K562 (cell line): ENCODE measurements around the gene PRRG4.

ENCODE experiments used
- CBX1 ChIP-seq: sonication (generic); IDR thresholded peaks from 2 replicates; pipeline ENCODE4 v1.6.1; 2016; ENCODE audit warnings: antibody characterized with exemption, low read depth, mild to moderate bottlenecking
- ESRRA ChIP-seq: fragments of 450-650 bp; IDR thresholded peaks from 2 replicates; pipeline ENCODE4 v1.6.1; 2014; ENCODE audit warnings: low read depth, mild to moderate bottlenecking, moderate library complexity, borderline replicate concordance
- HNRNPL ChIP-seq: fragments of 200-400 bp; formaldehyde crosslinking; IDR thresholded peaks from 2 replicates; pipeline ENCODE4 v1.6.1; 2017; ENCODE audit warnings: low read depth, mild to moderate bottlenecking, low read length
- MYC ChIP-seq, 2 experiments: fragments of 250-450 bp in 1 of 2; sonication (Bioruptor Pico) in 1 of 2; IDR thresholded peaks; 2 replicates each; pipeline versions ENCODE4 v1.5.1 to v1.6.1; 2012 to 2021; ENCODE audit warnings: low read depth in 2 of 2, borderline replicate concordance in 1 of 2, improper control_type of control experiment in 1 of 2, low read length in 1 of 2, mild to moderate bottlenecking in 1 of 2, moderate library complexity in 1 of 2
- STAT5B ChIP-seq: fragments of 250-450 bp; sonication (Bioruptor Pico); IDR thresholded peaks from 2 replicates; pipeline ENCODE4 v1.8.0; 2021; ENCODE audit warnings: mild to moderate bottlenecking, inconsistent platforms
- XRCC5 ChIP-seq: fragments of 200-400 bp; formaldehyde crosslinking; IDR thresholded peaks from 2 replicates; pipeline ENCODE4 v1.6.1; 2017; ENCODE audit warnings: low read depth, mild to moderate bottlenecking, low read length
- ZNF124 ChIP-seq: sonication (generic); formaldehyde crosslinking; IDR thresholded peaks from 2 replicates; pipeline ENCODE4 v1.8.1; 2022; ENCODE audit warnings: missing genetic modification reagents
- ZNF224 ChIP-seq: sonication (generic); formaldehyde crosslinking; IDR thresholded peaks from 2 replicates; pipeline ENCODE4 v1.8.0; 2022; ENCODE audit warnings: mild to moderate bottlenecking, missing genetic modification reagents
- ZNF24 ChIP-seq: fragments of 450-650 bp; IDR thresholded peaks from 2 replicates; pipeline ENCODE4 v1.6.1; 2016
- TF ChIP-seq, protein P1 (sequence below): sonication (generic); formaldehyde crosslinking; IDR thresholded peaks from 2 replicates; pipeline ENCODE4 v1.8.0; 2022; ENCODE audit warnings: mild to moderate bottlenecking, missing genetic modification reagents, borderline replicate concordance
- TF ChIP-seq, protein P2 (sequence below), 2 experiments: fragments of 450-650 bp in 1 of 2; sonication (generic) in 1 of 2; formaldehyde crosslinking in 1 of 2; IDR thresholded peaks in 1 of 2; conservative IDR thresholded peaks in 1 of 2; 2 replicates each; pipeline versions ENCODE4 v1.6.1 to v1.8.1; 2016 to 2023; ENCODE audit warnings: mild to moderate bottlenecking in 2 of 2, moderate library complexity in 2 of 2, inconsistent platforms in 1 of 2, missing genetic modification reagents in 1 of 2
- TF ChIP-seq, protein P3 (sequence below), 3 experiments: IDR thresholded peaks in 2 of 3; conservative IDR thresholded peaks in 1 of 3; 2 replicates each; pipeline ENCODE4 v1.5.1; 2011 to 2012; ENCODE audit warnings: low read length in 3 of 3, mild to moderate bottlenecking in 3 of 3, control low read depth in 2 of 3, improper control_type of control experiment in 1 of 3, inconsistent platforms in 1 of 3, low read depth in 1 of 3, mixed read lengths in 1 of 3, moderate library complexity in 1 of 3; ENCODE audit not compliant: insufficient read depth in 2 of 3

DNA sequence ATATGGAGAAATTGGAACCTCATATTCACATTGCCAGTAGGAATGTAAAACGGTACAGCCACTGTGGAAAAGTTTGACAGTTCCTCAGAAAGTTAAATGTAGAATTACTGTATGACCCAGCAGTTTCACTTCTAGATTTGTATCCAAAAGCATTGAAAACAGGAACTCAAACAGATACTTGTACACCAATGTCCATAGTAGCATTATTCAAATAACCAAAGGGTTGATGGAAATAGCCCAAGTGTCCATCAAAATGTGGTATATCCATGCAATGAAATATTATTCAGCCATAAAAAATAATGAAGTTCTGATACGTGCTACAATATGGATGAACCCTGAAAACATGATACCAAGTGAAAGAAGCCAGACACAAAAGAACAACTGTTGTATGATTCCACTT lies 17.8 kb downstream of the PRRG4 start:
- TF ChIP-seq, protein P1, sequence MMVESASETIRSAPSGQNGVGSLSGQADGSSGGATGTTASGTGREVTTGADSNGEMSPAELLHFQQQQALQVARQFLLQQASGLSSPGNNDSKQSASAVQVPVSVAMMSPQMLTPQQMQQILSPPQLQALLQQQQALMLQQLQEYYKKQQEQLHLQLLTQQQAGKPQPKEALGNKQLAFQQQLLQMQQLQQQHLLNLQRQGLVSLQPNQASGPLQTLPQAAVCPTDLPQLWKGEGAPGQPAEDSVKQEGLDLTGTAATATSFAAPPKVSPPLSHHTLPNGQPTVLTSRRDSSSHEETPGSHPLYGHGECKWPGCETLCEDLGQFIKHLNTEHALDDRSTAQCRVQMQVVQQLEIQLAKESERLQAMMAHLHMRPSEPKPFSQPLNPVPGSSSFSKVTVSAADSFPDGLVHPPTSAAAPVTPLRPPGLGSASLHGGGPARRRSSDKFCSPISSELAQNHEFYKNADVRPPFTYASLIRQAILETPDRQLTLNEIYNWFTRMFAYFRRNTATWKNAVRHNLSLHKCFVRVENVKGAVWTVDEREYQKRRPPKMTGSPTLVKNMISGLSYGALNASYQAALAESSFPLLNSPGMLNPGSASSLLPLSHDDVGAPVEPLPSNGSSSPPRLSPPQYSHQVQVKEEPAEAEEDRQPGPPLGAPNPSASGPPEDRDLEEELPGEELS (CRISPR knock-in tag): no peak
- TF ChIP-seq, protein P2, sequence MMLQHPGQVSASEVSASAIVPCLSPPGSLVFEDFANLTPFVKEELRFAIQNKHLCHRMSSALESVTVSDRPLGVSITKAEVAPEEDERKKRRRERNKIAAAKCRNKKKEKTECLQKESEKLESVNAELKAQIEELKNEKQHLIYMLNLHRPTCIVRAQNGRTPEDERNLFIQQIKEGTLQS (IDR thresholded peaks at IDR 0.05): no peak
- TF ChIP-seq, protein P2 (CRISPR knock-in tag; conservative IDR thresholded peaks at IDR 0.05): no peak
- TF ChIP-seq, protein P3, sequence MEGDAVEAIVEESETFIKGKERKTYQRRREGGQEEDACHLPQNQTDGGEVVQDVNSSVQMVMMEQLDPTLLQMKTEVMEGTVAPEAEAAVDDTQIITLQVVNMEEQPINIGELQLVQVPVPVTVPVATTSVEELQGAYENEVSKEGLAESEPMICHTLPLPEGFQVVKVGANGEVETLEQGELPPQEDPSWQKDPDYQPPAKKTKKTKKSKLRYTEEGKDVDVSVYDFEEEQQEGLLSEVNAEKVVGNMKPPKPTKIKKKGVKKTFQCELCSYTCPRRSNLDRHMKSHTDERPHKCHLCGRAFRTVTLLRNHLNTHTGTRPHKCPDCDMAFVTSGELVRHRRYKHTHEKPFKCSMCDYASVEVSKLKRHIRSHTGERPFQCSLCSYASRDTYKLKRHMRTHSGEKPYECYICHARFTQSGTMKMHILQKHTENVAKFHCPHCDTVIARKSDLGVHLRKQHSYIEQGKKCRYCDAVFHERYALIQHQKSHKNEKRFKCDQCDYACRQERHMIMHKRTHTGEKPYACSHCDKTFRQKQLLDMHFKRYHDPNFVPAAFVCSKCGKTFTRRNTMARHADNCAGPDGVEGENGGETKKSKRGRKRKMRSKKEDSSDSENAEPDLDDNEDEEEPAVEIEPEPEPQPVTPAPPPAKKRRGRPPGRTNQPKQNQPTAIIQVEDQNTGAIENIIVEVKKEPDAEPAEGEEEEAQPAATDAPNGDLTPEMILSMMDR (IDR thresholded peaks at IDR 0.05 in 2 of 3, conservative IDR thresholded peaks at IDR 0.05 in 1 of 3; ENCODE audit: insufficient read depth in 2 of 3, low read depth in 1 of 3, low read length in 3 of 3): no peak
- TF ChIP-seq ESRRA (no peak), STAT5B (CRISPR knock-in tag) (no peak), ZNF124 (CRISPR knock-in tag) (no peak), CBX1 (no peak), XRCC5 (no peak), HNRNPL (no peak), ZNF224 (CRISPR knock-in tag) (no peak), ZNF24 (no peak), MYC (IDR thresholded peaks at IDR 0.05; ENCODE audit: low read depth, low read length) (no peak), MYC (CRISPR knock-in tag; IDR thresholded peaks at IDR 0.05; ENCODE audit: borderline replicate concordance, low read depth) (no peak)
